ENCODE results near the gene BCO1.

The BCO1 gene

DNA sequence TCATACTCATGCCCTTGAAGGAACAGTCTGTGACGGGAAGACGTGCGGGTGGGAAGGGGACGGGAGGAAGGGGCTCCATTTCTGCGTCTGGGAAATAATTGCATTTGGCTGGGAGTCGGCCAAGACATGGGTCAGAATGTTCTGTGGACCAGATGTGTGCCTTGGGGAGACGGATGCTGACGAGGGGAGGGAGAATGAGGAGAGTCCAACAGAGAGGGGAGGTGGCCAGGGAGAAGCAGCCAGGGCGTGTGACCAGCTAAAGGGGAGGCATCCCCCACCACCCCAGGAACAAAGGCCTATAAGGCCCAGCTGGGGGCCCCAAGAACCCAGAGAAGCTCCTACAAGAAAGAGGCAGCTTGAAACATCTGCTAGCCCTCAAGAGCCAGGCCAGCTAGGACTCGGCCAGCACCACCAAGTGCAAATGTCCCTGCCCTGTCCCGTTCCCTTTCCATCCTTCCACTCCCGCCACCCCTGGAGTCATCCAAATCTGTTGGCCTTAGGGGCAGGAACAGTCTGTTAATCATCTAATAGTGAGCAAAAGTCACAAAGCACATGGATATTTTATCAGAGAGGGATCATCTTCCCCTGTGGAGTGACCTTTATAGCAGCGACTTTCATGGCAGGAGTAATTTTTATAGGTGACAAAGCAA lies 42.5 kb upstream of the BCO1 start:
- Histone ChIP-seq H3K36me3 (ENCODE audit: insufficient read depth, low read length) (no peaks in the 10 kb centered on the region), H3K27me3 (ENCODE audit: insufficient read depth, low read length) (peaks cover 6% of the 10 kb centered on the region; the same call in 1 of the 2 replicates), H2AFZ (ENCODE audit: low read length) (no peak overlapping the region), H3K9me2 (ENCODE audit: low read depth, low read length) (no peaks in the 10 kb centered on the region), H3K4me2 (ENCODE audit: low read length) (no peak overlapping the region), H3F3A (ENCODE audit: insufficient read depth, low read length) (no peaks in the 10 kb centered on the region), H3K4me3 (ENCODE audit: low read depth, low read length, poor library complexity, severe bottlenecking) (no peak overlapping the region), H3K9me3 (ENCODE audit: low read length) (no peaks in the 10 kb centered on the region), H4K20me1 (ENCODE audit: insufficient read depth, low read length) (no peaks in the 10 kb centered on the region), H3K4me1 (ENCODE audit: insufficient read depth, low read length, severe bottlenecking) (no peaks in the 10 kb centered on the region), H3K27ac (ENCODE audit: low read depth, low read length, poor library complexity, severe bottlenecking) (no peak overlapping the region), H3K9ac (ENCODE audit: low read length) (no peak overlapping the region), H3K79me2 (ENCODE audit: insufficient read depth, low read length) (no peaks in the 10 kb centered on the region)
- no peak for TF ChIP-seq EZH2 (IDR thresholded peaks at IDR 0.05; ENCODE audit: borderline replicate concordance, low read length)
- TF ChIP-seq, protein P1, sequence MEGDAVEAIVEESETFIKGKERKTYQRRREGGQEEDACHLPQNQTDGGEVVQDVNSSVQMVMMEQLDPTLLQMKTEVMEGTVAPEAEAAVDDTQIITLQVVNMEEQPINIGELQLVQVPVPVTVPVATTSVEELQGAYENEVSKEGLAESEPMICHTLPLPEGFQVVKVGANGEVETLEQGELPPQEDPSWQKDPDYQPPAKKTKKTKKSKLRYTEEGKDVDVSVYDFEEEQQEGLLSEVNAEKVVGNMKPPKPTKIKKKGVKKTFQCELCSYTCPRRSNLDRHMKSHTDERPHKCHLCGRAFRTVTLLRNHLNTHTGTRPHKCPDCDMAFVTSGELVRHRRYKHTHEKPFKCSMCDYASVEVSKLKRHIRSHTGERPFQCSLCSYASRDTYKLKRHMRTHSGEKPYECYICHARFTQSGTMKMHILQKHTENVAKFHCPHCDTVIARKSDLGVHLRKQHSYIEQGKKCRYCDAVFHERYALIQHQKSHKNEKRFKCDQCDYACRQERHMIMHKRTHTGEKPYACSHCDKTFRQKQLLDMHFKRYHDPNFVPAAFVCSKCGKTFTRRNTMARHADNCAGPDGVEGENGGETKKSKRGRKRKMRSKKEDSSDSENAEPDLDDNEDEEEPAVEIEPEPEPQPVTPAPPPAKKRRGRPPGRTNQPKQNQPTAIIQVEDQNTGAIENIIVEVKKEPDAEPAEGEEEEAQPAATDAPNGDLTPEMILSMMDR (IDR thresholded peaks at IDR 0.05; ENCODE audit: low read length): no peak

DNA sequence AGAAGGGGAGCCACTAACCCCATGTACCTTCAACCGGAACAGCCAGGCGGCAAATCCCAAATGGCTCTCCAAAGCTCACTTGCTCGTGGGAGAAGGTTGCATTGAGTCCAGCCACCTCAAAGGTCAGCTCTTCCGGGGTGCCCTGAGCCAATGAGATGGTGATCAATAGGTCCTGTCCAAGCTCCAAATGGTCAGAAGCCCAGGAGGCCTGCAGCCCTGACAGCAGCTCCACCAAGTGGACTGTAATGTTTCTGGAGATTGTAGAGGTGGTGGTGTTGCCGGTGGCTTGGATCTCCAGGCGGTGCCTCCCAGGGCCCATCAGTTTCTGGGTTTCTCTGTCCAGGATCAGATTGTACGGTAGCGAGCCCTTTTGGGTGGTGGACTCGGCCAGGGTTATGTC lies 39.9 kb upstream of the BCO1 start:
- Histone ChIP-seq H3K9me3 (ENCODE audit: low read length) (no peaks in the 10 kb centered on the region), H2AFZ (ENCODE audit: low read length) (no peak overlapping the region), H3K36me3 (ENCODE audit: insufficient read depth, low read length) (no peaks in the 10 kb centered on the region), H3K9ac (ENCODE audit: low read length) (no peak overlapping the region), H3K27ac (ENCODE audit: low read depth, low read length, poor library complexity, severe bottlenecking) (no peak overlapping the region), H4K20me1 (ENCODE audit: insufficient read depth, low read length) (no peaks in the 10 kb centered on the region), H3F3A (ENCODE audit: insufficient read depth, low read length) (no peaks in the 10 kb centered on the region), H3K4me1 (ENCODE audit: insufficient read depth, low read length, severe bottlenecking) (no peaks in the 10 kb centered on the region), H3K27me3 (ENCODE audit: insufficient read depth, low read length) (peaks cover 6% of the 10 kb centered on the region; the same call in 1 of the 2 replicates), H3K79me2 (ENCODE audit: insufficient read depth, low read length) (no peaks in the 10 kb centered on the region), H3K4me3 (ENCODE audit: low read depth, low read length, poor library complexity, severe bottlenecking) (no peak overlapping the region), H3K9me2 (ENCODE audit: low read depth, low read length) (no peaks in the 10 kb centered on the region), H3K4me2 (ENCODE audit: low read length) (no peak overlapping the region)
- no peak for TF ChIP-seq EZH2 (IDR thresholded peaks at IDR 0.05; ENCODE audit: borderline replicate concordance, low read length)
- TF ChIP-seq, protein P1 (IDR thresholded peaks at IDR 0.05; ENCODE audit: low read length): no peak

DNA sequence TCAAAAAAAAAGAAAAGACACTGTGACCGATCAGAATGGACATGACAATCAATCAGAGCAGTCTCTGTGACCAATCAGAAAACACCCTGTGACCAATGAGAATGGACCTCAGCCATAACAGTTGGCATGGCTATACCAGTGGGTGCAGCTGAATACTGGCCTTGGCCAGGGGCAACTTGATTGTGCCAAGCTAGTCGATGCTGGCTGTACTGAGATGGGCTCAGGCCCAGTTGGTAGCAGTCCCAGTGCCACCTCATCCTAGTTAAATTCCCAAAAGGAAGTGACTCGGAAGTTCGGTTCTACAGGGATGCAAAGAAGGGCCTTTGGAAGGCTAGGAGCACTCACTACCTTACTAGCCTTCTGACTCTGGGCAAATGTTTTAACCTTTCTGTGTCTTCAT lies 37.2 kb upstream of the BCO1 start:
- TF ChIP-seq EZH2 (IDR thresholded peaks at IDR 0.05; ENCODE audit: borderline replicate concordance, low read length): no peak
- TF ChIP-seq, protein P1 (IDR thresholded peaks at IDR 0.05; ENCODE audit: low read length): no peak
- H3K36me3 ChIP-seq (ENCODE audit: insufficient read depth, low read length): no peaks in the 10 kb centered on the region
- no peaks in the 10 kb centered on the region for H3K9me3 ChIP-seq (ENCODE audit: low read length)
- H4K20me1 ChIP-seq (ENCODE audit: insufficient read depth, low read length): no peaks in the 10 kb centered on the region
- no peak overlapping the region for H3K27ac ChIP-seq (ENCODE audit: low read depth, low read length, poor library complexity, severe bottlenecking)
- no peak overlapping the region for H3K4me2 ChIP-seq (ENCODE audit: low read length)
- H3K9ac ChIP-seq (ENCODE audit: low read length): no peak overlapping the region
- H3K27me3 ChIP-seq (ENCODE audit: insufficient read depth, low read length): peaks cover 6% of the 10 kb centered on the region; the same call in 1 of the 2 replicates
- H3K79me2 ChIP-seq (ENCODE audit: insufficient read depth, low read length): no peaks in the 10 kb centered on the region
- H3K4me3 ChIP-seq (ENCODE audit: low read depth, low read length, poor library complexity, severe bottlenecking): no peak overlapping the region
- no peaks in the 10 kb centered on the region for H3K9me2 ChIP-seq (ENCODE audit: low read depth, low read length)
- no peaks in the 10 kb centered on the region for H3F3A ChIP-seq (ENCODE audit: insufficient read depth, low read length)
- no peaks in the 10 kb centered on the region for H3K4me1 ChIP-seq (ENCODE audit: insufficient read depth, low read length, severe bottlenecking)
- no peak overlapping the region for H2AFZ ChIP-seq (ENCODE audit: low read length)
